ENCODE measurements around the gene FLYWCH1. TPM values are rescaled to one million over a fixed set of nuclear protein-coding genes. Genes with fewer than 3 reads are reported as not detected.

Gene FLYWCH1
- total and polyA plus RNA-seq, 9 of the 15 experiments (the other 6 are each of a cell fraction or from before 2014, with no cell fraction given), result 0.18 to 33.6 (median 11.3) TPM

DNA sequence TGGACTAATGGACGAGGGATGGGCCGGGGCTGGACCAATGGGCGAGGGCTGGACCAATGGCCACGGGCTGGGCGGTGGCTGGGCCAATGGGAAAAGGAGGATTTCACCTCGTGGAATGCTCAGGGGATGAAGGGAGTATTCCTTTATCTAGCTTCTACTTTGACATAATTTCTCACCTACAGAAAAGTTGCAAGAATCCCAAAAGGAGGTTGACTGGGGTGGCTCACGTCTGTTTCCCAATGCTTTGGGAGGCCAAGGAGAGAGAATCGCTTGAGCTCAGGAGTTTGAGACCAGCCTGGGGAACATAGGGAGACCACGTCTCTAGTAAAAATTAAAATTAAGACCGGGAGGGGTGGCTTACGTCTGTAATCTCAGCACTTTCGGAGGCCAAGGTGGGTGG lies 5.7 kb upstream of the FLYWCH1 start (continued):
- TF ChIP-seq, protein P1, sequence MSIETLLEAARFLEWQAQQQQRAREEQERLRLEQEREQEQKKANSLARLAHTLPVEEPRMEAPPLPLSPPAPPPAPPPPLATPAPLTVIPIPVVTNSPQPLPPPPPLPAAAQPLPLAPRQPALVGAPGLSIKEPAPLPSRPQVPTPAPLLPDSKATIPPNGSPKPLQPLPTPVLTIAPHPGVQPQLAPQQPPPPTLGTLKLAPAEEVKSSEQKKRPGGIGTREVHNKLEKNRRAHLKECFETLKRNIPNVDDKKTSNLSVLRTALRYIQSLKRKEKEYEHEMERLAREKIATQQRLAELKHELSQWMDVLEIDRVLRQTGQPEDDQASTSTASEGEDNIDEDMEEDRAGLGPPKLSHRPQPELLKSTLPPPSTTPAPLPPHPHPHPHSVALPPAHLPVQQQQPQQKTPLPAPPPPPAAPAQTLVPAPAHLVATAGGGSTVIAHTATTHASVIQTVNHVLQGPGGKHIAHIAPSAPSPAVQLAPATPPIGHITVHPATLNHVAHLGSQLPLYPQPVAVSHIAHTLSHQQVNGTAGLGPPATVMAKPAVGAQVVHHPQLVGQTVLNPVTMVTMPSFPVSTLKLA (conservative IDR thresholded peaks at IDR 0.05), result peak in 1 of 2 experiments; percentile 29; a peak in 2 of 4 replicates
- peak; percentile 38; the same call in 1 of the 2 replicates for TF ChIP-seq MAFK (IDR thresholded peaks at IDR 0.05; ENCODE audit: low read length)
- peak; percentile 4 for TF ChIP-seq NEUROD1 (IDR thresholded peaks at IDR 0.05; ENCODE audit: borderline replicate concordance, low read depth, low read length, partially characterized antibody)
- peak; percentile 67 to 68; a peak in 3 of 4 replicates for TF ChIP-seq NRF1 (conservative IDR thresholded peaks at IDR 0.05 in 1 of 2, IDR thresholded peaks at IDR 0.05 in 1 of 2)
- TF ChIP-seq CTBP1 (IDR thresholded peaks at IDR 0.05; ENCODE audit: borderline replicate concordance), result 0 out of 2 replicates have a peak, but pooled peaks have one; percentile 26
- TF ChIP-seq STAG1 (CRISPR knock-in tag; IDR thresholded peaks at IDR 0.05; ENCODE audit: borderline replicate concordance), result no peak
- TF ChIP-seq RCOR1 (IDR thresholded peaks at IDR 0.05; ENCODE audit: borderline replicate concordance in 1 of 2, low read depth in 2 of 2, low read length in 2 of 2), result peak in 1 of 2 experiments; percentile 40; a peak in 1 of 4 replicates
- TF ChIP-seq EP300 (IDR thresholded peaks at IDR 0.05; ENCODE audit: low read length), result no peak
- peak; percentile 41; the same call in 1 of the 2 replicates for TF ChIP-seq CREM (IDR thresholded peaks at IDR 0.05; ENCODE audit: low read depth)
- no peak for TF ChIP-seq RBM34 (IDR thresholded peaks at IDR 0.05; ENCODE audit: borderline replicate concordance, insufficient read depth, low read length)
- TF ChIP-seq, protein P2, sequence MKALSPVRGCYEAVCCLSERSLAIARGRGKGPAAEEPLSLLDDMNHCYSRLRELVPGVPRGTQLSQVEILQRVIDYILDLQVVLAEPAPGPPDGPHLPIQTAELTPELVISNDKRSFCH (CRISPR knock-in tag; IDR thresholded peaks at IDR 0.05), result no peak
- TF ChIP-seq, protein P2 (tag; IDR thresholded peaks at IDR 0.05), result no peak
- 0 out of 2 replicates have a peak, but pooled peaks have one; percentile 19 for TF ChIP-seq HDAC2 (IDR thresholded peaks at IDR 0.05)

All from K562 (cell line).